Measurements from ENCODE around the gene PIEZO2.
"Not testable (repeated sequence)": the region's sequence is repeated elsewhere in the genome, so short reads cannot be mapped to it uniquely, and the experiment has no call there.

GRCh38 chr18:10933648-10934047, 215.7 kb downstream of the PIEZO2 start:
- not testable (repeated sequence) for TF ChIP-seq CTCF (IDR thresholded peaks at IDR 0.05); ZNF121 (CRISPR knock-in tag; IDR thresholded peaks at IDR 0.05)
